ENCODE measurements around the gene GALNT17. TPM values are rescaled to one million over a fixed set of nuclear protein-coding genes. Genes with fewer than 3 reads are reported as not detected.
"Not testable (repeated sequence)": the region's sequence is repeated elsewhere in the genome, so short reads cannot be mapped to it uniquely, and the experiment has no call there.

GALNT17 gene
- polyA plus RNA-seq, 1 donor from 2014 or later, result 15.7 TPM

DNA sequence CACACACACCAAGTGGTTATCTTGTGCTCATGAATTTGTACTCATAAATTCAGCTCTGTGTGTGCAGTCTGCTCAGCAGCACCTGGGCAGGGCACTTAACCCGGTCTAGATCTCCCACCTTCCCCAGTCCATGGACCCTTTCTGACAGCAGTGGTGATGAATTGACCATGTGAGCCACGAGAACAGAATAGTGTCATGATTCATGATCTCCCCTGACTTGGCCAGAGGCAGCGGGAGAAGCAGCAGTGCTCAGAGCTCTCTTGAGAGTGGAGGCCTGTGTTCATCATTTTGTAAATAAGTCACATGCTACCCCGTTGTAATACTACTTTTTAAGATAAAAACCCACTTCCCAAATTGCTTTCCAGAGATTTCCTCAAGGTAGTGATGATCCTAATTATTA, 74.2 kb downstream of the GALNT17 start:
- Histone ChIP-seq H3K9me2 (ENCODE audit: insufficient read depth, low read length) (no peaks in the 10 kb centered on the region), H3K27ac (ENCODE audit: low read length) (no peak overlapping the region), H3K36me3 (ENCODE audit: insufficient read depth, low read length) (no peaks in the 10 kb centered on the region), H2AFZ (ENCODE audit: low read depth, low read length) (no peak overlapping the region), H3K27me3 (ENCODE audit: insufficient read depth, low read depth, low read length) (no peaks in the 10 kb centered on the region), H3K4me3 (ENCODE audit: low read length) (no peak overlapping the region), H3K79me2 (replicated peaks; ENCODE audit: insufficient read depth, low read length) (no peaks in the 10 kb centered on the region), H3K4me2 (ENCODE audit: low read length) (no peak overlapping the region), H4K20me1 (ENCODE audit: insufficient read depth) (no peaks in the 10 kb centered on the region), H3F3A (ENCODE audit: insufficient read depth, low read length, poor library complexity, severe bottlenecking) (no peaks in the 10 kb centered on the region), H3K9ac (ENCODE audit: low read length) (no peak overlapping the region), H3K9me3 (ENCODE audit: low read length) (peaks cover 5% of the 10 kb centered on the region)
- no peak for TF ChIP-seq EZH2 (IDR thresholded peaks at IDR 0.05; ENCODE audit: borderline replicate concordance, insufficient read depth, low read length, poor library complexity, severe bottlenecking)
- TF ChIP-seq MXI1 (conservative IDR thresholded peaks at IDR 0.05; ENCODE audit: poor library complexity, severe bottlenecking), result no peak
- TF ChIP-seq SMC3 (conservative IDR thresholded peaks at IDR 0.05; ENCODE audit: poor library complexity), result no peak
- no peak for TF ChIP-seq EP300 (conservative IDR thresholded peaks at IDR 0.05; ENCODE audit: poor library complexity, severe bottlenecking)
- no peak for TF ChIP-seq RAD21 (conservative IDR thresholded peaks at IDR 0.05)
- TF ChIP-seq, protein P1, sequence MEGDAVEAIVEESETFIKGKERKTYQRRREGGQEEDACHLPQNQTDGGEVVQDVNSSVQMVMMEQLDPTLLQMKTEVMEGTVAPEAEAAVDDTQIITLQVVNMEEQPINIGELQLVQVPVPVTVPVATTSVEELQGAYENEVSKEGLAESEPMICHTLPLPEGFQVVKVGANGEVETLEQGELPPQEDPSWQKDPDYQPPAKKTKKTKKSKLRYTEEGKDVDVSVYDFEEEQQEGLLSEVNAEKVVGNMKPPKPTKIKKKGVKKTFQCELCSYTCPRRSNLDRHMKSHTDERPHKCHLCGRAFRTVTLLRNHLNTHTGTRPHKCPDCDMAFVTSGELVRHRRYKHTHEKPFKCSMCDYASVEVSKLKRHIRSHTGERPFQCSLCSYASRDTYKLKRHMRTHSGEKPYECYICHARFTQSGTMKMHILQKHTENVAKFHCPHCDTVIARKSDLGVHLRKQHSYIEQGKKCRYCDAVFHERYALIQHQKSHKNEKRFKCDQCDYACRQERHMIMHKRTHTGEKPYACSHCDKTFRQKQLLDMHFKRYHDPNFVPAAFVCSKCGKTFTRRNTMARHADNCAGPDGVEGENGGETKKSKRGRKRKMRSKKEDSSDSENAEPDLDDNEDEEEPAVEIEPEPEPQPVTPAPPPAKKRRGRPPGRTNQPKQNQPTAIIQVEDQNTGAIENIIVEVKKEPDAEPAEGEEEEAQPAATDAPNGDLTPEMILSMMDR (IDR thresholded peaks at IDR 0.05; ENCODE audit: poor library complexity, severe bottlenecking), result no peak
- TF ChIP-seq POLR2AphosphoS5 (IDR thresholded peaks at IDR 0.05), result no peak
- no peak for TF ChIP-seq TAF1 (IDR thresholded peaks at IDR 0.05; ENCODE audit: low read depth)
- TF ChIP-seq, protein P2, sequence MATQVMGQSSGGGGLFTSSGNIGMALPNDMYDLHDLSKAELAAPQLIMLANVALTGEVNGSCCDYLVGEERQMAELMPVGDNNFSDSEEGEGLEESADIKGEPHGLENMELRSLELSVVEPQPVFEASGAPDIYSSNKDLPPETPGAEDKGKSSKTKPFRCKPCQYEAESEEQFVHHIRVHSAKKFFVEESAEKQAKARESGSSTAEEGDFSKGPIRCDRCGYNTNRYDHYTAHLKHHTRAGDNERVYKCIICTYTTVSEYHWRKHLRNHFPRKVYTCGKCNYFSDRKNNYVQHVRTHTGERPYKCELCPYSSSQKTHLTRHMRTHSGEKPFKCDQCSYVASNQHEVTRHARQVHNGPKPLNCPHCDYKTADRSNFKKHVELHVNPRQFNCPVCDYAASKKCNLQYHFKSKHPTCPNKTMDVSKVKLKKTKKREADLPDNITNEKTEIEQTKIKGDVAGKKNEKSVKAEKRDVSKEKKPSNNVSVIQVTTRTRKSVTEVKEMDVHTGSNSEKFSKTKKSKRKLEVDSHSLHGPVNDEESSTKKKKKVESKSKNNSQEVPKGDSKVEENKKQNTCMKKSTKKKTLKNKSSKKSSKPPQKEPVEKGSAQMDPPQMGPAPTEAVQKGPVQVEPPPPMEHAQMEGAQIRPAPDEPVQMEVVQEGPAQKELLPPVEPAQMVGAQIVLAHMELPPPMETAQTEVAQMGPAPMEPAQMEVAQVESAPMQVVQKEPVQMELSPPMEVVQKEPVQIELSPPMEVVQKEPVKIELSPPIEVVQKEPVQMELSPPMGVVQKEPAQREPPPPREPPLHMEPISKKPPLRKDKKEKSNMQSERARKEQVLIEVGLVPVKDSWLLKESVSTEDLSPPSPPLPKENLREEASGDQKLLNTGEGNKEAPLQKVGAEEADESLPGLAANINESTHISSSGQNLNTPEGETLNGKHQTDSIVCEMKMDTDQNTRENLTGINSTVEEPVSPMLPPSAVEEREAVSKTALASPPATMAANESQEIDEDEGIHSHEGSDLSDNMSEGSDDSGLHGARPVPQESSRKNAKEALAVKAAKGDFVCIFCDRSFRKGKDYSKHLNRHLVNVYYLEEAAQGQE (IDR thresholded peaks at IDR 0.05; ENCODE audit: borderline replicate concordance), result no peak

DNA sequence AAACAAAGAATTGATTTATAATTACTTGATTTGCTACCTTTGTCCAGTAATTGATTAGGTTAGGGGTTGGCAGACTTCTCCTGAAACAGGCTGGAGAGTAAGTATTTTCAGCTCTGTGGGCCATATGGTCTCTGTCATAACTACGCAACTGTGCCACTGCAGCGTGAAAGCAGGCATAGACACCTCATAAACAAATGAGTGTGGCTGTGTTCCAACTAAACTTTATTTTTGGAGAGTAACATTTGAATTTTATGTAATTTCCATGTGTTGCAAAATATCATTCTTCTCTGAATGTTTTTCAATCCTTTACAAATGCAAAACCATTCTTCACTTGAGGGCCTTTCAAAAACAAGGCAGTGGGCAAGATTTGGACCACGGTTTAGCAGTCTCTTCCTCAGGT, 76.9 kb downstream of the GALNT17 start:
- Histone ChIP-seq H3K27ac (ENCODE audit: low read length) (no peak overlapping the region), H3K79me2 (replicated peaks; ENCODE audit: insufficient read depth, low read length) (no peaks in the 10 kb centered on the region), H3K4me2 (ENCODE audit: low read length) (no peak overlapping the region), H3K9me2 (ENCODE audit: insufficient read depth, low read length) (no peaks in the 10 kb centered on the region), H3K9me3 (ENCODE audit: low read length) (peaks cover 3% of the 10 kb centered on the region), H4K20me1 (ENCODE audit: insufficient read depth) (no peaks in the 10 kb centered on the region), H3K9ac (ENCODE audit: low read length) (no peak overlapping the region), H3F3A (ENCODE audit: insufficient read depth, low read length, poor library complexity, severe bottlenecking) (no peaks in the 10 kb centered on the region), H3K36me3 (ENCODE audit: insufficient read depth, low read length) (no peaks in the 10 kb centered on the region), H2AFZ (ENCODE audit: low read depth, low read length) (no peak overlapping the region), H3K27me3 (ENCODE audit: insufficient read depth, low read depth, low read length) (no peaks in the 10 kb centered on the region), H3K4me3 (ENCODE audit: low read length) (no peak overlapping the region)
- no peak for TF ChIP-seq POLR2AphosphoS5 (IDR thresholded peaks at IDR 0.05)

DNA sequence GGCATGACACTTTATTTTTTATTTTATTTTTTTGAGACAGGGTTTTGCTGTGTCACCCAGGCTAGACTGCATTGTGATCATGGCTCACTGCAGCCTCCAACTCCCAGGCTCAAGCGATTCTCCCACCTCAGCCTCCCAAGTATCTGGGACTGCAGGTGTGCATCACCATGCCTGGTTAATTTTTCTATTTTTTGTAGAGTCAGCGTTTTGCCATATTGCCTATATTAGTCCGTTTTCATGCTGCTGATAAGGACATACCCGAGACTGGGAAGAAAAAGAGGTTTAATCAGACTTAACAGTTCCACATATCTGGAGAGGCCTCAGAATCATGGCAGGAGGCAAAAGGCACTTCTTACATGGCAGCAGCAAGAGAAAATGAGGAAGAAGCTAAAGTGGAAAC, 77.5 kb downstream of the GALNT17 start:
- not testable (repeated sequence) for H3K27ac ChIP-seq (ENCODE audit: low read length); H3F3A ChIP-seq (ENCODE audit: insufficient read depth, low read length, poor library complexity, severe bottlenecking); H3K36me3 ChIP-seq (ENCODE audit: insufficient read depth, low read length); H4K20me1 ChIP-seq (ENCODE audit: insufficient read depth); H3K9me3 ChIP-seq (ENCODE audit: low read length); H3K4me3 ChIP-seq (ENCODE audit: low read length); H3K79me2 ChIP-seq (replicated peaks; ENCODE audit: insufficient read depth, low read length); H3K9me2 ChIP-seq (ENCODE audit: insufficient read depth, low read length); H3K9ac ChIP-seq (ENCODE audit: low read length); H3K4me2 ChIP-seq (ENCODE audit: low read length); H2AFZ ChIP-seq (ENCODE audit: low read depth, low read length); H3K27me3 ChIP-seq (ENCODE audit: insufficient read depth, low read depth, low read length)

All from neural cell (in vitro differentiated cells).